ENCODE data around the gene VAV1. TPM values are rescaled to one million over a fixed set of nuclear protein-coding genes. Genes with fewer than 3 reads are reported as not detected.
"Not testable (repeated sequence)": the region's sequence is repeated elsewhere in the genome, so short reads cannot be mapped to it uniquely, and the experiment has no call there.

Gene VAV1
- total RNA-seq, 6 experiments from 2014 or later, result 1.1 to 7.9 (median 3.1) TPM

DNA sequence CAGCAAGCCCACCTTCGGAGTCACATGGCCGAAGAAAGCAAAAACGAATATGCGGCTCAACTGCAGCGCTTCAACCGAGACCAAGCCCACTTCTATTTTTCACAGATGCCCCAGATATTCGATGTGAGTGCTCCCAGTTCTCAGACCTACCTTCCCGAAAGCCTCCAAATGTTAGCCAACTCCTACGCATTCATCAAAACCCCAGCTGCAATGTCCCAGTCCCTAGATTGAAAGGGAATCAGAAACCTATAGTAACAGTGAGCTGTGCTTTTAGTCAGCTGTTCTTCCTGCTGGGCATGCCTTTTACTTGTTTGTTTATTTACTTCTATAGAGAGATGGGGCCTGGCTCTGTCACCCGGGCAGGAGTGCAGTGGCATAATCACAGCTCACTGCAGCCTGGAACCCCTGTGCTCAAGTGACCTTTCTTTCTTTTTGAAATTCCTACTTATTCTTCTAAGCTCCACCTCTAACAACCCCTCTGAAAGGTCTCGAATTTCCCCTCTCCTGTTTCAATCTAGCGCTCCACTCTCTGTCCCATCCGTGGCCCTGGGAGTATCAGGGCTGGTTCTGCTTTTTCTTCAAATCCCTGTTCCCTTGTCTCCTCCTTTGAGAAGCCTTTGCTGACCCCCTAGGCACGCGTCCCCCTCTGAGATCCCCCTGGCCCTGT is 28.7 kb upstream of the VAV1 start:
- peaks cover 0 to 24% (median 5%) of the 10 kb centered on the region in 4 donors for H3K4me1 ChIP-seq
- WGBS (ENCODE audit: insufficient coverage, low coverage, low lambda C conversion rate, missing lambda C conversion rate), result 79% methylated on average over 7 of the region's 15 CpGs
- ATAC-seq, result no peak
- no peak overlapping the region for H3K27ac ChIP-seq
- DNase-seq, result no peak
- H3K4me3 ChIP-seq, result no peak overlapping the region
- TF ChIP-seq CTCF (IDR thresholded peaks at IDR 0.05) (no peak), POLR2A (IDR thresholded peaks at IDR 0.05) (no peak)
- H3K27me3 ChIP-seq, result no peaks in the 10 kb centered on the region
- intact Hi-C loops (cut with DNase I), result loop anchor here in 1 of 2 donors (10.0 kb wide), 1 partner anchor 111 kb away; no protein-coding TSS in a partner anchor
- H3K36me3 ChIP-seq, result peaks cover 0 to 26% (median 0%) of the 10 kb centered on the region in 4 donors
- H3K9me3 ChIP-seq, result no peaks in the 10 kb centered on the region

DNA sequence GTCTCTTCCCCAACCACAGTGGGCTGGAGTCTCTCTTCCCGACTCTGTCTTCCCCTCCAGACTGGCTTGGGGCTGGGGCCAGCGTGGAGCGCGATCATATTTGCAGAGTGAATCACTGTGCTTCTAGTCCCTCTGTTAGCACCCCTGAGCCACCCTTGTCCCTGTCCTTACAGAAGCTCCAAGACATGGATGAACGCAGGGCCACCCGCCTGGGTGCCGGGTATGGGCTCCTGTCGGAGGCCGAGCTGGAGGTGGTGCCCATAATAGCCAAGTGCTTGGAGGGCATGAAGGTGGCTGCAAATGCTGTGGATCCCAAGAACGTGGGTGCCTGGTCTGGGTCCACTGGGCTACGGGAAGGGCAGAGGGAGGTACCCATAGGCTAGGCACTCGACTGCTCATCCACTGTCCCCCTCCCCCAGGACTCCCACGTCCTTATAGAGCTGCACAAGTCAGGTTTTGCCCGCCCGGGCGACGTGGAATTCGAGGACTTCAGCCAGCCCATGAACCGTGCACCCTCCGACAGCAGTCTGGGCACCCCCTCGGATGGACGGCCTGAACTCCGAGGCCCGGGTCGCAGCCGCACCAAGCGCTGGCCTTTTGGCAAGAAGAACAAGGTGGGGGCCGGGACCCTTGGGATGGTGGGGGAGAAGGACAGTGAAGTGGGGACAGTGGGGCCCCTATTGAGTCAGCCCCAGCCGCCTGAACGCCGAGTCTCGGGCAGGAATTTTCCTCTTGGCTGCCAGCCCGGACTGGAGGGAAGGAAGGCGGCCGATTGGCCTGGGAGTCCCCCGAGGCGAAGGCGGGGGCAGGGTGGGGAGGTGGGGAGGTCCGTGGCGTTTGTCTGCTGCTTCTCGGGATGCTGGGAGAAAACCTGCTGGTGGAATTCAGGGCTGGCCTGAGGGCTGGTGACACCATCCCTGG is 27.9 kb upstream of the VAV1 start:
- DNase-seq, result peak in 2 of 3 donors; percentile 60 to 79

GRCh38 chr19:6745965-6746364 is 26.5 kb upstream of the VAV1 start:
- ATAC-seq (no peak), DNase-seq (no peak)
- peaks cover 0 to 30% (median 0%) of the 10 kb centered on the region in 4 donors for H3K36me3 ChIP-seq
- H3K27me3 ChIP-seq, result no peaks in the 10 kb centered on the region
- peaks cover 0 to 12% (median 0%) of the 10 kb centered on the region in 4 donors for H3K4me1 ChIP-seq
- H3K4me3 ChIP-seq, result no peak overlapping the region
- H3K9me3 ChIP-seq, result no peaks in the 10 kb centered on the region
- 86% methylated on average over 22 of the region's 24 CpGs for WGBS (ENCODE audit: insufficient coverage, low coverage, low lambda C conversion rate, missing lambda C conversion rate)
- no peak overlapping the region for H3K27ac ChIP-seq
- TF ChIP-seq POLR2A (IDR thresholded peaks at IDR 0.05) (no peak), CTCF (IDR thresholded peaks at IDR 0.05) (no peak)
- intact Hi-C loops (cut with DNase I), result loop anchor here in 1 of 2 donors (10.0 kb wide), 1 partner anchor 109 kb away; no protein-coding TSS in a partner anchor

More for the DNA sequence above, 27.9 kb upstream of the VAV1 start:
- TF ChIP-seq POLR2A (IDR thresholded peaks at IDR 0.05) (no peak), CTCF (IDR thresholded peaks at IDR 0.05) (no peak)
- ATAC-seq, result peak; percentile 48 to 74 (median 59)
- Histone ChIP-seq H3K27ac (peak overlapping the region in 1 of 3 donors; percentile 13), H3K9me3 (no peaks in the 10 kb centered on the region), H3K4me3 (no peak overlapping the region), H3K36me3 (peaks cover 0 to 30% (median 0%) of the 10 kb centered on the region in 4 donors), H3K4me1 (peaks cover 0 to 21% (median 4%) of the 10 kb centered on the region in 4 donors), H3K27me3 (no peaks in the 10 kb centered on the region)
- 25% methylated on average over 6 of the region's 41 CpGs for WGBS (ENCODE audit: insufficient coverage, low coverage, low lambda C conversion rate, missing lambda C conversion rate)
- intact Hi-C loops (cut with DNase I), result loop anchor here in 1 of 2 donors (10.0 kb wide), 1 partner anchor 110 kb away; no protein-coding TSS in a partner anchor

DNA sequence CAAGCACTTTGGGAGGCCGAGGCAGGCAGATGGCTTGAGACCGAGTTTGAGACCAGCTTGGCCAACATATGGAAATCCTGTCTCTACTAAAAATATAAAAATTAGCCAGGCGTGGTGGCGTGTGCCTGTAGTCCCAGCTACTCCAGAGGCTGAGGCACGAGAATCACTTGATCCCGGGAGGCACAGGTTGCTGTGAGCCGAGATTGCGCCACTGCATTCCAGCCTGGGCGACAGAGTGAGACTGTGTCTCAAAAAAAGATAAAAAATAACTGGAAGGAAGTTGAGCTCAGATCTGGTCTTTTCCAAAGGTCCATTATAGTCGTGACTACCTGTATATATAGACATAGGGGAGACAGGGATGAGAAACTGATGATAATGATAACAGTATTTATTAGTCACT is 24.0 kb upstream of the VAV1 start:
- not testable (repeated sequence) for DNase-seq, H3K4me3 ChIP-seq, H3K9me3 ChIP-seq, ATAC-seq, H3K27me3 ChIP-seq
- Histone ChIP-seq H3K4me1 (peaks cover 0 to 14% (median 0%) of the 10 kb centered on the region in 4 donors), H3K27ac (peak overlapping the region in 1 of 3 donors; percentile 6), H3K36me3 (peaks cover 0 to 30% (median 0%) of the 10 kb centered on the region in 4 donors)
- 56% methylated on average over 9 of the region's 10 CpGs for WGBS (ENCODE audit: insufficient coverage, low coverage, low lambda C conversion rate, missing lambda C conversion rate)
- intact Hi-C loops (cut with DNase I), result loop anchor here in 1 of 2 donors (10.0 kb wide), 1 partner anchor 106 kb away; no protein-coding TSS in a partner anchor
